Stomach (tissue), 9 donors: ENCODE measurements around the gene SFXN2. TPM values are rescaled to one million over a fixed set of nuclear protein-coding genes. Genes with fewer than 3 reads are reported as not detected.

Source experiments
- DNase-seq, 2 donors: peaks; one replicate each; pipeline versions ENCODE4 v3.0.0 to v3.0.0-alpha.2; 2013 to 2019
- H3K27ac ChIP-seq, 5 donors: fragments of 200-600 bp in 4 of 5; sonication (generic) in 4 of 5; one replicate each; pipeline ENCODE4 v1.5.1; 2013 to 2019; ENCODE audit warnings: mild to moderate bottlenecking in 1 of 5, moderate library complexity in 1 of 5
- H3K27me3 ChIP-seq, 3 donors: fragments of 200-600 bp; sonication (generic); one replicate each; pipeline ENCODE4 v1.5.1; 2017 to 2019; ENCODE audit warnings: mixed run types in 1 of 3
- H3K36me3 ChIP-seq, 4 donors: fragments of 200-600 bp; sonication (generic); 1 replicate in 3 of 4; 2 replicates in 1 of 4; pipeline ENCODE4 v1.5.1; 2016 to 2019
- H3K4me1 ChIP-seq, 4 donors: fragments of 200-600 bp; sonication (generic); one replicate each; pipeline ENCODE4 v1.5.1; 2016 to 2019
- H3K4me3 ChIP-seq, 4 donors: fragments of 200-600 bp; sonication (generic) in 3 of 4; one replicate each; pipeline ENCODE4 v1.5.1; 2016 to 2019; ENCODE audit warnings: mild to moderate bottlenecking in 1 of 4
- H3K9me3 ChIP-seq, 4 donors: fragments of 200-600 bp; sonication (generic); one replicate each; pipeline ENCODE4 v1.5.1; 2016 to 2019
- EP300 ChIP-seq: sonication (generic); formaldehyde crosslinking; IDR thresholded peaks from one replicate; pipeline ENCODE4 v1.6.1; 2017; ENCODE audit warnings: antibody characterized with exemption
- POLR2A ChIP-seq, 4 donors: fragments of 450-650 bp; IDR thresholded peaks; one replicate each; pipeline ENCODE4 v1.6.1; 2016; ENCODE audit warnings: antibody characterized with exemption in 4 of 4, control low read depth in 2 of 4, mild to moderate bottlenecking in 1 of 4, moderate library complexity in 1 of 4
- POLR2AphosphoS5 ChIP-seq, 3 donors: sonication (generic); formaldehyde crosslinking; IDR thresholded peaks; one replicate each; pipeline ENCODE4 v1.6.1; 2016; ENCODE audit warnings: antibody characterized with exemption in 3 of 3
- WGBS, 5 donors: extraction: QIAGEN DNeasy Blood & Tissue Kit in 3 of 5; methylation state at CpG; one replicate each; pipeline versions ENCODE4 v1.1.5 to v1.1.7; 2013 to 2018; 5-methylcytosine and 5-hydroxymethylcytosine counted together
- intact Hi-C: fragments of 100-400 bp; cut with DNase I; formaldehyde crosslinking; loops from one replicate; pipeline ENCODE4 v1.15.1; 2023; ENCODE audit warnings: low total_unique reads
- polyA plus RNA-seq, 3 donors: library from polyadenylated mRNA; stranded (reverse); fragments of 200-250 nt; gene quantifications; one replicate each; pipeline ENCODE4 v1.2.3, GENCODE V29; 2013
- total RNA-seq, 5 donors: library from RNA; depleted of rRNA; stranded (reverse); fragments of >200 nt; gene quantifications; one replicate each; pipeline versions ENCODE4 v1.1.0 to v1.2.3, GENCODE V29; 2014 to 2016
- TF ChIP-seq, protein P1 (sequence below), 7 experiments: fragments of 450-650 bp in 4 of 7; fragments of 200-600 bp in 3 of 7; sonication (generic) in 3 of 7; IDR thresholded peaks; one replicate each; pipeline ENCODE4 v1.5.1; 2016 to 2019; ENCODE audit warnings: antibody characterized with exemption in 7 of 7, control low read depth in 2 of 7, mild to moderate bottlenecking in 1 of 7
- donor health status: healthy with polysubstance abuse.
- donor health status: Bipolar disorder and iron deficiency.
- donor health status: healthy.

The SFXN2 gene
- total and polyA plus RNA-seq, 8 donors = 4.7 to 267 (median 11.0) TPM

GRCh38 chr10:102701796-102702195 lies 12.6 kb upstream of the SFXN2 start:
- WGBS, 5 donors = 95 to 100% (median 96%) methylated on average over 3 of the region's 3 CpGs
- Histone ChIP-seq H3K36me3 (peaks cover 11 to 38% (median 35%) of the 10 kb centered on the region in 4 donors), H3K9me3 (no peaks in the 10 kb centered on the region), H3K27ac (no peak overlapping the region), H3K27me3 (no peaks in the 10 kb centered on the region), H3K4me3 (no peak overlapping the region), H3K4me1 (peaks cover 0 to 2% (median under 1%) of the 10 kb centered on the region in 4 donors)
- intact Hi-C loops = no loop called here
- no peak for TF ChIP-seq POLR2A (IDR thresholded peaks at IDR 0.05)
- TF ChIP-seq EP300 = no peak
- no peak for TF ChIP-seq POLR2AphosphoS5 (IDR thresholded peaks at IDR 0.05)
- TF ChIP-seq, protein P1, sequence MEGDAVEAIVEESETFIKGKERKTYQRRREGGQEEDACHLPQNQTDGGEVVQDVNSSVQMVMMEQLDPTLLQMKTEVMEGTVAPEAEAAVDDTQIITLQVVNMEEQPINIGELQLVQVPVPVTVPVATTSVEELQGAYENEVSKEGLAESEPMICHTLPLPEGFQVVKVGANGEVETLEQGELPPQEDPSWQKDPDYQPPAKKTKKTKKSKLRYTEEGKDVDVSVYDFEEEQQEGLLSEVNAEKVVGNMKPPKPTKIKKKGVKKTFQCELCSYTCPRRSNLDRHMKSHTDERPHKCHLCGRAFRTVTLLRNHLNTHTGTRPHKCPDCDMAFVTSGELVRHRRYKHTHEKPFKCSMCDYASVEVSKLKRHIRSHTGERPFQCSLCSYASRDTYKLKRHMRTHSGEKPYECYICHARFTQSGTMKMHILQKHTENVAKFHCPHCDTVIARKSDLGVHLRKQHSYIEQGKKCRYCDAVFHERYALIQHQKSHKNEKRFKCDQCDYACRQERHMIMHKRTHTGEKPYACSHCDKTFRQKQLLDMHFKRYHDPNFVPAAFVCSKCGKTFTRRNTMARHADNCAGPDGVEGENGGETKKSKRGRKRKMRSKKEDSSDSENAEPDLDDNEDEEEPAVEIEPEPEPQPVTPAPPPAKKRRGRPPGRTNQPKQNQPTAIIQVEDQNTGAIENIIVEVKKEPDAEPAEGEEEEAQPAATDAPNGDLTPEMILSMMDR (IDR thresholded peaks at IDR 0.05) = no peak
- DNase-seq = no peak

DNA sequence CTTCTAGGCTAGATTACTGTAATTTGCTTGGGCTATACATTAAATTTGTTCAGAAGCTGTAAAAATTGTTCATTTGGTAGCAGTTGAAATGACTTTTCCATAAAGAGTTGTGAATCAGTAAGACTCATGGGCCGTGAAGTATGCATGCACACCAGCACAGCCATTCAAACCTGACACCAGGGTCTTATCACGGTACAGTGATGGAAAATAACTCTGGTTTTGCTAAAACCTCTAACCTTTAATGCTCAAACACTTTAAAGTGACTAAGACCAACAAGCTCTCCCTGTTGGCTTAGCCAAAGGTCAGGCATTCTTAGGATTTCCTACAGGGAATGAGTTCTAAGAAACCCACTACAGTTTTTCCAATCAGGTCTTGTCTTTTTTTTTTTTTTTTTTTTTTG lies 11.7 kb upstream of the SFXN2 start:
- 60 to 82% (median 73%) methylated on average over 2 of the region's 2 CpGs for WGBS, 5 donors
- Histone ChIP-seq H3K36me3 (peaks cover 6 to 29% (median 26%) of the 10 kb centered on the region in 4 donors), H3K9me3 (no peaks in the 10 kb centered on the region), H3K4me3 (no peak overlapping the region), H3K27me3 (no peaks in the 10 kb centered on the region), H3K4me1 (peaks cover 0 to 12% (median 5%) of the 10 kb centered on the region in 4 donors), H3K27ac (no peak overlapping the region)
- no peak for DNase-seq
- no peak for TF ChIP-seq POLR2A (IDR thresholded peaks at IDR 0.05)
- TF ChIP-seq, protein P1 (IDR thresholded peaks at IDR 0.05) = no peak
- no peak for TF ChIP-seq EP300
- no peak for TF ChIP-seq POLR2AphosphoS5 (IDR thresholded peaks at IDR 0.05)
- intact Hi-C loops = no loop called here

DNA sequence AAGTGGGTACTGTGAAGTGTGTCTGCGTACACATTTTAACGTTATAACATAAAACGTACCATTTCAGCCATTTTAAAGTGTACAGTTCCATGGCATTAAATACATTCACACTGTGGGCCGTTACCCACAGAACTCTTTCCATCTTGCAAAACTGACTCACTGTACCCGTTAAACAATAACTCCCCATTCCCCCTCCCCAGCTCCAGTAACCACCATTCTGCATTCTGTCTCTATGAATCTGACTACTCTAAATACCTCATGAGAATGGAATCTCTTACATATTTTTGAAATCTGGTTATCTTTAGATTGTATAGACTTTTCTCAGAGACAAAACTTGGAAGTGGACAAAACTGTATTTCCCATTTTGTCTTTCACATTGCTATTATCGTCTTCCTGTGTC lies 9.5 kb upstream of the SFXN2 start:
- Histone ChIP-seq H3K36me3 (peaks cover 0 to 13% (median 9%) of the 10 kb centered on the region in 4 donors), H3K9me3 (no peaks in the 10 kb centered on the region), H3K27me3 (no peaks in the 10 kb centered on the region), H3K4me1 (peaks cover 0 to 17% (median 7%) of the 10 kb centered on the region in 4 donors), H3K27ac (no peak overlapping the region), H3K4me3 (no peak overlapping the region)
- 79 to 93% (median 89%) methylated on average over 6 of the region's 6 CpGs for WGBS, 5 donors
- no peak for TF ChIP-seq POLR2A (IDR thresholded peaks at IDR 0.05)
- no peak for TF ChIP-seq POLR2AphosphoS5 (IDR thresholded peaks at IDR 0.05)
- no peak for TF ChIP-seq EP300
- TF ChIP-seq, protein P1 (IDR thresholded peaks at IDR 0.05) = no peak
- intact Hi-C loops = no loop called here
- no peak for DNase-seq

GRCh38 chr10:102705531-102705930 lies 8.9 kb upstream of the SFXN2 start:
- H3K9me3 ChIP-seq = no peaks in the 10 kb centered on the region
- intact Hi-C loops = no loop called here
- no peaks in the 10 kb centered on the region for H3K27me3 ChIP-seq
- no peak overlapping the region for H3K27ac ChIP-seq
- H3K4me3 ChIP-seq = no peak overlapping the region
- 52 to 70% (median 63%) methylated on average over 2 of the region's 2 CpGs for WGBS, 5 donors
- H3K4me1 ChIP-seq = peaks cover 0 to 23% (median 10%) of the 10 kb centered on the region in 4 donors
- TF ChIP-seq EP300 (no peak), POLR2A (IDR thresholded peaks at IDR 0.05) (no peak), POLR2AphosphoS5 (IDR thresholded peaks at IDR 0.05) (no peak)
- TF ChIP-seq, protein P1 (IDR thresholded peaks at IDR 0.05) = no peak
- DNase-seq = no peak
- H3K36me3 ChIP-seq = peaks cover 0 to 13% (median 9%) of the 10 kb centered on the region in 4 donors
